GM21717 (cell line): ENCODE measurements around the gene SP7.

Source experiments
- ATAC-seq: cut with Tn5 transposase; IDR thresholded peaks from one replicate; pipeline ENCODE4 v1.9.1; 2021; ENCODE audit warnings: mild to moderate bottlenecking, moderate library complexity; ENCODE audit not compliant: unreplicated experiment

SP7 gene

DNA sequence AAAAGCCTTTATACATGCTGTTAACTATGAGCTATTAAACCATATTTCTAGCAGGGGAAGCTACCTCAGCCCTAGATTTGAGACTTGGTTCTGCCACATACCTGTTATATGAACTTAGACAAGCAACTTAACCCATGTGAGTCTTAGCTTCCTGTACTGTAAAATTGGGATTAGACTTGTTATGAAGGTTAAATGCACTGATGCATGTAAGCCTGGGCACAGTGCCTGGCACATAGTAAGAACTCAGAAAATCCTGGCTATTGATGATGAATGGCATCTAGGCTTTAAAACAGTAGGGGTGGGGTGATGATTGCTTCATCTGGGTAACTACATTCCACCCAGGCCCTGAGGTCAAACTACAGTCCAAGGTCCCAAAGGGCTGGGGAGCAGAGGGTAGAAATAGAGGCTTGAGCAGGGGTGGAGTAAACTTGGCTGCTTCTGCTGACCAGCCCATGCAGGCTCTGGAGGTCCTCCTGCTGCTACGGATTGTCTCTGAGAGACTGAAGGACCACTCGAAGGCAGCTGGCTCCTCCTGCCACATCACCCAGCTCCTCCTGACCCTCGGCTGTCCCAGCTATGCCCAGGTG, 56.8 kb downstream of the SP7 start:
- ATAC-seq: no peak

DNA sequence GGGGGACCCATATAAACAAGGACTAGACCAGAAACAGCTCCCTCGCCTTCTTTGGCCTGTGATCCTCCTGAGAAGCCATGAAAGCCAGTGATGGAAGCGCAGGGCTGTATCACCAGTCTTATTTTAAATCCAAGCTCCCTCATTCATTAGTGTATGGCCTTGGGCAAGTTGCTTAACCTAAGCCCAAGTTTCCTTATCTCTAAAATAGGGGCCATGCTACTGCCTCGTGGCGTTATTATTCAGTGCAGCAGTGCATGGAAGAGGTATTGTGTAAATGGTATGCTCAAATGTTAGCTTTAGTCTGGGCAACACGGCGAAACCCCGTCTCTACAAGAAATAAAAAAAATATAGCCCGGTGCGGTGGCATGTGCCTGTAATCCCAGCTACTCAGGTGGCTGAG, 58.2 kb downstream of the SP7 start:
- ATAC-seq: no peak
